ENCODE results near the gene CYP4A22.
"Not testable (repeated sequence)": the region's sequence is repeated elsewhere in the genome, so short reads cannot be mapped to it uniquely, and the experiment has no call there.

The CYP4A22 gene

DNA sequence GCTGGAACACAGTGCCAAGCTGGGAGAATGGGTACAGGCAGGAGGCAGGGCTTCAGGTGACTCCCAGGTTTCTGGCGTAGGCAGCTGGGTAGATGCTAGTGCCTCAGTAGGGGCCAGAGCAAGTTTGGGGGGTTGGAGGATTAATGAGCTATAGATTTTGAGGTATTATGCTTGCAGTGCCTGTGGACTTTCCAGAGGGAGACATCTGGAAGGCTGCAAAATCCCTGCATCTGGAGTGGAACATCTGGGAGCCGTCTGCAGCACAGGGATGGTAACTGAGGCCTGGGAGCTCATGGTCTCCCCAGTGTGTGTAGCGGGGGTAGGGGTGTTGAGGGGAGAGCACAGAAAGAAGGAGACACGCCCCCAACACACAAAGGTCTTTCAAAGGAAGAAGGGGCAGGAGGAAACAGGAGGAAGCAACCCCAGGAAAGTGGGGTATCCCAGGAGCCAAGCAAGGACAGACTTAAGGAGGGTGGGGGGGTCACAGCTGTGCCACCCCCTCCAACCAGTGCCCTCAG, 54.8 kb downstream of the CYP4A22 start:
- TF ChIP-seq, protein P1, sequence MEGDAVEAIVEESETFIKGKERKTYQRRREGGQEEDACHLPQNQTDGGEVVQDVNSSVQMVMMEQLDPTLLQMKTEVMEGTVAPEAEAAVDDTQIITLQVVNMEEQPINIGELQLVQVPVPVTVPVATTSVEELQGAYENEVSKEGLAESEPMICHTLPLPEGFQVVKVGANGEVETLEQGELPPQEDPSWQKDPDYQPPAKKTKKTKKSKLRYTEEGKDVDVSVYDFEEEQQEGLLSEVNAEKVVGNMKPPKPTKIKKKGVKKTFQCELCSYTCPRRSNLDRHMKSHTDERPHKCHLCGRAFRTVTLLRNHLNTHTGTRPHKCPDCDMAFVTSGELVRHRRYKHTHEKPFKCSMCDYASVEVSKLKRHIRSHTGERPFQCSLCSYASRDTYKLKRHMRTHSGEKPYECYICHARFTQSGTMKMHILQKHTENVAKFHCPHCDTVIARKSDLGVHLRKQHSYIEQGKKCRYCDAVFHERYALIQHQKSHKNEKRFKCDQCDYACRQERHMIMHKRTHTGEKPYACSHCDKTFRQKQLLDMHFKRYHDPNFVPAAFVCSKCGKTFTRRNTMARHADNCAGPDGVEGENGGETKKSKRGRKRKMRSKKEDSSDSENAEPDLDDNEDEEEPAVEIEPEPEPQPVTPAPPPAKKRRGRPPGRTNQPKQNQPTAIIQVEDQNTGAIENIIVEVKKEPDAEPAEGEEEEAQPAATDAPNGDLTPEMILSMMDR (conservative IDR thresholded peaks at IDR 0.05; ENCODE audit: low read depth, low read length) = no peak
- Histone ChIP-seq H3K4me2 (no peak overlapping the region), H3K79me2 (ENCODE audit: insufficient read depth, low read depth) (no peaks in the 10 kb centered on the region), H2AFZ (ENCODE audit: low read depth) (no peak overlapping the region), H3K4me1 (ENCODE audit: low read depth, poor library complexity, severe bottlenecking) (no peaks in the 10 kb centered on the region), H4K20me1 (ENCODE audit: insufficient read depth) (no peaks in the 10 kb centered on the region), H3K9ac (no peak overlapping the region), H3K27me3 (ENCODE audit: insufficient read depth, low read depth) (no peaks in the 10 kb centered on the region), H3K27ac (no peak overlapping the region), H3K36me3 (ENCODE audit: insufficient read depth) (no peaks in the 10 kb centered on the region), H3K4me3 (IDR thresholded peaks at IDR 0.05; ENCODE audit: insufficient read depth, low read depth, low read length) (no peak overlapping the region)

DNA sequence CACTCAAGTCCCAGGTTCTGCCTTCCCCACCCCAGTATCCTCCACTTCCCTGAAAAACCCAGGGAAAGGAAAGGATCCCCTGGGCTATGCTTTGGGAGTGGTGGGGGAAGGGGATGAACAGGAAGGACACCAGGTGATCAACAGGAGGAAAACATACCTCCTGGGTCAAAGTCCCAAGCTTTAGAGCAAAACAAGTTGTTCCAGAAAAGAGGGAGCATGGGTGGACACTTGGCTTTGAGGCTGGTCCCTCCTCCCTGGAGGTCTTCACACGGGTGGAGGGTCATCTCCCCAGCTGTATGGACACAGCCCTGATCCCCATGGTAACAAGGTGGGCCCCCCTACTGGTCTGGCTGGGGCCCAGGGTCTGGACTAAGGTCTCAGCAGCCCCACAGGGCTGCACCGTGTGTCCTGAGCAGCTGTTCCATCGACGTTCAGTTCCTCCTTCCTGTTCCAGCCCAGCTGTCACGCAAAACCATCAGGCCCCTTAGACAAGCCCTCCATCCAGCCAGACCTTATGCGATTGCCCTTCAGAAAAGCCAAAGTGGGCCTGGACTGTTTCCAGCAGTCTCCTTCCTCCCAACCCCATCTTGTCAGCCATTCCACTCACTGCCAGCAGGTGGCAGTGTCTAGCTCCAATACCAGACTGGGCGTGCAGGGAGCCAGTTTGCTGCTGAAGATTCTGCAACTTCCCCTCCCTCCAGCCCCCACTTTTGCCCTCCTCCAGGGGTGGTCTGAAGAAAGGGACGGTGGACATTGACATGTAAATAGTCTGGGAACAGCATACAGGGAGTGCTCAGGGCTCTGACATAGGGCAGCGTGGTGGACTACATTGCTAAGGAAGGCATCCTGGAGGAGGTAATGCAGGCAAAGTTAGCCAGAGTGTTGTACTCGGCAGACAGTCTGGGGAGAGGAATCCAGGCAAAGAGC, 55.5 kb downstream of the CYP4A22 start:
- no peak overlapping the region for H3K4me2 ChIP-seq
- H3K9ac ChIP-seq = no peak overlapping the region
- no peaks in the 10 kb centered on the region for H3K79me2 ChIP-seq (ENCODE audit: insufficient read depth, low read depth)
- H4K20me1 ChIP-seq (ENCODE audit: insufficient read depth) = no peaks in the 10 kb centered on the region
- no peak overlapping the region for H3K27ac ChIP-seq
- H2AFZ ChIP-seq (ENCODE audit: low read depth) = peak overlapping the region; percentile 8; the same call in 1 of the 2 replicates
- no peaks in the 10 kb centered on the region for H3K36me3 ChIP-seq (ENCODE audit: insufficient read depth)
- TF ChIP-seq, protein P1 (conservative IDR thresholded peaks at IDR 0.05; ENCODE audit: low read depth, low read length) = peak; percentile 98
- no peaks in the 10 kb centered on the region for H3K27me3 ChIP-seq (ENCODE audit: insufficient read depth, low read depth)
- H3K4me1 ChIP-seq (ENCODE audit: low read depth, poor library complexity, severe bottlenecking) = no peaks in the 10 kb centered on the region
- no peak overlapping the region for H3K4me3 ChIP-seq (IDR thresholded peaks at IDR 0.05; ENCODE audit: insufficient read depth, low read depth, low read length)

DNA sequence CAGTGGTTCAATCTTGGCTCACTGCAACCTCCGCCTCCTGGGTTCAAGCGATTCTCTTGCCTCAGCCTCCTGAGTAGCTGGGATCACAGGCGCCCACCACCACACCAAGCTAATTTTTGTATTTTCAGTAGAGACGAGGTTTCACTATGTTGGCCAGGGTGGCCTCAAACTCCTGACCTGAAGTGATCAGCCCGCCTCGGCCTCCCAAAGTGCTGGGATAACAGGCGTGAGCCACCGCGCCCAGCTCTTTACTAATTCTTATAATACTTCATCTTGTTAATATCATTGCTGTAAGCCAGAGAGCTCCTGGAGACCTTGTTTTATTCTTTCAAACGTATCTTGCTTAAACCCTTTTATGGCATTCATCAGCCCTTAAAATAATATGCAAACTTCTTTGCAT, 56.3 kb downstream of the CYP4A22 start:
- not testable (repeated sequence) for H3K27me3 ChIP-seq (ENCODE audit: insufficient read depth, low read depth); H3K4me1 ChIP-seq (ENCODE audit: low read depth, poor library complexity, severe bottlenecking); H3K4me3 ChIP-seq (IDR thresholded peaks at IDR 0.05; ENCODE audit: insufficient read depth, low read depth, low read length); H4K20me1 ChIP-seq (ENCODE audit: insufficient read depth); H3K79me2 ChIP-seq (ENCODE audit: insufficient read depth, low read depth); H3K27ac ChIP-seq; H3K4me2 ChIP-seq; H3K36me3 ChIP-seq (ENCODE audit: insufficient read depth); H3K9ac ChIP-seq
- H2AFZ ChIP-seq (ENCODE audit: low read depth) = 0 out of 2 replicates have a peak overlapping the region, but pooled peaks have one; percentile 8

DNA sequence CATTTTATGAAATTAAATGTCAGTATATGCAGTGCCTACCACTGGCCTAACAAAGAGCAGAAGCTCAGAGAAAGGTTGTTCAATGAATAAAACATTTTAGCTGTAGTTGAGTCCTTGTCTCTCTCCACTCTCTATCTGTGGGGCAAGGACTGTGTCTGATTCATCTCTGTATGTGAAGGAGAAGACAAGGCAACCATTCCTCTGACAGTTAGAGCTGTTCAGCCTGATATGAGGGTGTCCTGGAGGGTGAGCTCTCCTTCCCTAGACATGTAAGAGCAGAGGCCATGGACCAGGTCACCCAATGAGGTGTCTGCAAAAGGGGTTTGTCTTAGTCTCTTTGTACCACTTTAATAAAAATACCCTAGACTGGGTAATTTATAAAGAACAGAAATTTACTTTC, 57.1 kb downstream of the CYP4A22 start:
- Histone ChIP-seq H4K20me1 (ENCODE audit: insufficient read depth) (no peaks in the 10 kb centered on the region), H3K79me2 (ENCODE audit: insufficient read depth, low read depth) (no peaks in the 10 kb centered on the region), H3K4me3 (IDR thresholded peaks at IDR 0.05; ENCODE audit: insufficient read depth, low read depth, low read length) (no peak overlapping the region), H3K4me1 (ENCODE audit: low read depth, poor library complexity, severe bottlenecking) (no peaks in the 10 kb centered on the region), H3K27ac (no peak overlapping the region), H3K36me3 (ENCODE audit: insufficient read depth) (no peaks in the 10 kb centered on the region), H3K9ac (no peak overlapping the region), H3K4me2 (no peak overlapping the region), H3K27me3 (ENCODE audit: insufficient read depth, low read depth) (no peaks in the 10 kb centered on the region), H2AFZ (ENCODE audit: low read depth) (no peak overlapping the region)
- TF ChIP-seq, protein P1 (conservative IDR thresholded peaks at IDR 0.05; ENCODE audit: low read depth, low read length) = no peak

DNA sequence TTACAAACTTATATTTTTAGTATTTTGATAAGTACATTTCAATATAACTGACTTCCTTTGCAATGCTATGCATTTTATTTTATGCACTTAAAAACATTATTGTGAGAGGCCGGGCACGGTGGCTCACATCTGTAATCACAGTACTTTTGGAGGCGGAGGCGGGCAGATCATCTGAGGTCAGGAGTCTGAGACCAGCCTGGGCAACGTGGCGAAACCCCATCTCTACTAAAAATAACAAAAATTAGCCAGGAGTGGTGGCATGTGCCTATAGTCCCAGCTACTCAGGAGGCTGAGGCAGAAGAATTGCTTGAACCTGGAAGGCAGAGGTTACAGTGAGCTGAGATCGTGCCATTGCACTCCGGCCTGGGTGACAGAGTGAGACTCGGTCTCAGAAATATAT, 58.7 kb downstream of the CYP4A22 start:
- H3K9ac ChIP-seq; H3K36me3 ChIP-seq (ENCODE audit: insufficient read depth); H3K79me2 ChIP-seq (ENCODE audit: insufficient read depth, low read depth); H3K4me1 ChIP-seq (ENCODE audit: low read depth, poor library complexity, severe bottlenecking); H3K27ac ChIP-seq; H3K4me3 ChIP-seq (IDR thresholded peaks at IDR 0.05; ENCODE audit: insufficient read depth, low read depth, low read length); H4K20me1 ChIP-seq (ENCODE audit: insufficient read depth); H2AFZ ChIP-seq (ENCODE audit: low read depth); H3K4me2 ChIP-seq; H3K27me3 ChIP-seq (ENCODE audit: insufficient read depth, low read depth): not testable (repeated sequence)
